Measurements from ENCODE around the gene PPM1H.
"Not testable (repeated sequence)": the region's sequence is repeated elsewhere in the genome, so short reads cannot be mapped to it uniquely, and the experiment has no call there.

DNA sequence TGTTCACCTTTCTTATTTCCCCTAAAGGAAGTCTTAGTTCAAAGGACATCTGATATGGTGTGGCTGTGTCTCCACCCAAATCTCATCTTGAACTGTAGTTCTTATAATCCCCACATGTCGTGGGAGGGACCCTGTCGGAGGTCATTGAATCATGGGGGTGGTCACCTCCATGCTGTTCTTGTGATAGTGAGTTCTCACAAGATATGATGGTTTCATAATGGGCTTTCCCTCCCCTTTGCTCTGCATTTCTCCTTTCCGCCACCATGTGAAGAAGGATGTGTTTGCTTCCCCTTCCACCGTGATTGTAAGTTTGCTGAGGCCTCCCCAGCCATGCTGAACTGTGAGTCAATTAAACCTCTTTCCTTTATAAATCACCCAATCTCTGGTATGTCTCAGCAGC is 123.5 kb downstream of the PPM1H start:
- TF ChIP-seq, protein P1, sequence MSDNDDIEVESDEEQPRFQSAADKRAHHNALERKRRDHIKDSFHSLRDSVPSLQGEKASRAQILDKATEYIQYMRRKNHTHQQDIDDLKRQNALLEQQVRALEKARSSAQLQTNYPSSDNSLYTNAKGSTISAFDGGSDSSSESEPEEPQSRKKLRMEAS (IDR thresholded peaks at IDR 0.05; ENCODE audit: low read depth) = not testable (repeated sequence)
- TF ChIP-seq, protein P2, sequence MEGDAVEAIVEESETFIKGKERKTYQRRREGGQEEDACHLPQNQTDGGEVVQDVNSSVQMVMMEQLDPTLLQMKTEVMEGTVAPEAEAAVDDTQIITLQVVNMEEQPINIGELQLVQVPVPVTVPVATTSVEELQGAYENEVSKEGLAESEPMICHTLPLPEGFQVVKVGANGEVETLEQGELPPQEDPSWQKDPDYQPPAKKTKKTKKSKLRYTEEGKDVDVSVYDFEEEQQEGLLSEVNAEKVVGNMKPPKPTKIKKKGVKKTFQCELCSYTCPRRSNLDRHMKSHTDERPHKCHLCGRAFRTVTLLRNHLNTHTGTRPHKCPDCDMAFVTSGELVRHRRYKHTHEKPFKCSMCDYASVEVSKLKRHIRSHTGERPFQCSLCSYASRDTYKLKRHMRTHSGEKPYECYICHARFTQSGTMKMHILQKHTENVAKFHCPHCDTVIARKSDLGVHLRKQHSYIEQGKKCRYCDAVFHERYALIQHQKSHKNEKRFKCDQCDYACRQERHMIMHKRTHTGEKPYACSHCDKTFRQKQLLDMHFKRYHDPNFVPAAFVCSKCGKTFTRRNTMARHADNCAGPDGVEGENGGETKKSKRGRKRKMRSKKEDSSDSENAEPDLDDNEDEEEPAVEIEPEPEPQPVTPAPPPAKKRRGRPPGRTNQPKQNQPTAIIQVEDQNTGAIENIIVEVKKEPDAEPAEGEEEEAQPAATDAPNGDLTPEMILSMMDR (IDR thresholded peaks at IDR 0.05) = not testable (repeated sequence)
- not testable (repeated sequence) for TF ChIP-seq TCF12 (IDR thresholded peaks at IDR 0.05); JUND (IDR thresholded peaks at IDR 0.05); EP300 (IDR thresholded peaks at IDR 0.05; ENCODE audit: borderline replicate concordance in 1 of 2, low read depth in 1 of 2, low read length in 1 of 2)
